ENCODE data around the gene MIPOL1. TPM values are rescaled to one million over a fixed set of nuclear protein-coding genes. Genes with fewer than 3 reads are reported as not detected.

Gene MIPOL1
- total and polyA plus RNA-seq, 2 donors (not counting 3 experiments of a cell fraction or from before 2014, with no cell fraction given), result 3.4 to 33.5 TPM

DNA sequence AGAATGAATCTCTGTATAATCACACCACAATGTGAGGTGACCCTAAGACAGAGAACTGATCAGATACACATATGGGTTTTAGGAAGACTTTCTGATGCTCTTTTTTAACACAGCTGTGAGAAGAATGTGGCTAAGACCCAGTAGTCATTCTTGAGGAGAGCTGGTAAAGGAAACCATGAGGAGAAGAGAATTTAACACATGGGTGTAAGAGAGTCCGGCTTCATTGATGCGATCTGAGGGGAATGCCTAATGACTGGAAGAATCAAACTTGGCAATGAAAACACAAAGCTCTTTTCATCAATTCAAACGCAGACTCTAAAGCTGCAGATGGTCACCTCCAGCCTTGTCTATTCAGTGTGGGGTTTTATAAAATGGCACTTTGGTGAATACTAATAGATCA is 318.0 kb downstream of the MIPOL1 start:
- Histone ChIP-seq H3K79me2 (ENCODE audit: control insufficient read depth, insufficient read depth, low read length) (no peaks in the 10 kb centered on the region), H2AFZ (ENCODE audit: low read depth, low read length) (no peak overlapping the region), H4K20me1 (replicated peaks; ENCODE audit: control insufficient read depth, extremely low read depth, insufficient read depth, low read length) (no peaks in the 10 kb centered on the region), H3K27me3 (ENCODE audit: control insufficient read depth in 2 of 2, insufficient read depth in 2 of 2, low read length in 2 of 2) (no peaks in the 10 kb centered on the region), H3K9ac (replicated peaks; ENCODE audit: extremely low read depth, insufficient read depth, low read length) (no peak overlapping the region), H3K4me1 (ENCODE audit: control insufficient read depth, extremely low read depth, insufficient read depth, low read length) (no peaks in the 10 kb centered on the region), H3K4me3 (replicated peaks in 1 of 3; ENCODE audit: insufficient read depth in 1 of 3, low read depth in 1 of 3, low read length in 3 of 3) (no peak overlapping the region), H3K27ac (ENCODE audit: insufficient read depth, low read depth, low read length) (no peak overlapping the region), H3K9me1 (replicated peaks; ENCODE audit: control insufficient read depth, extremely low read depth, insufficient read depth, low read length) (no peaks in the 10 kb centered on the region), H3K4me2 (ENCODE audit: insufficient read depth, low read length) (no peak overlapping the region), H3K36me3 (ENCODE audit: control insufficient read depth in 2 of 2, extremely low read depth in 1 of 2, insufficient read depth in 2 of 2, low read length in 2 of 2) (no peaks in the 10 kb centered on the region), H3K9me3 (replicated peaks; ENCODE audit: control insufficient read depth, insufficient read depth, low read length) (no peaks in the 10 kb centered on the region)
- no peak for FAIRE-seq
- ChIA-PET CTCF (interaction anchor here (1.4 kb wide), 1 partner anchor 286 kb away, joined by 4 read pairs; no protein-coding TSS in a partner anchor), POLR2A (no interaction called here)
- DNase-seq (ENCODE audit: low read depth, low spot score), result no peak
- BruUV-seq (replicated peaks), result no TSS peak
- no peak for TF ChIP-seq POLR2A (IDR thresholded peaks at IDR 0.05; ENCODE audit: low read depth, low read length)
- TF ChIP-seq MYC (IDR thresholded peaks at IDR 0.05; ENCODE audit: low read depth, low read length), result no peak
- no peak for TF ChIP-seq JUN (IDR thresholded peaks at IDR 0.05; ENCODE audit: borderline replicate concordance, insufficient read depth, insufficient read length, low read depth)
- TF ChIP-seq EZH2 (IDR thresholded peaks at IDR 0.05; ENCODE audit: borderline replicate concordance, low read depth, low read length, severe bottlenecking), result no peak
- TF ChIP-seq, protein P1, sequence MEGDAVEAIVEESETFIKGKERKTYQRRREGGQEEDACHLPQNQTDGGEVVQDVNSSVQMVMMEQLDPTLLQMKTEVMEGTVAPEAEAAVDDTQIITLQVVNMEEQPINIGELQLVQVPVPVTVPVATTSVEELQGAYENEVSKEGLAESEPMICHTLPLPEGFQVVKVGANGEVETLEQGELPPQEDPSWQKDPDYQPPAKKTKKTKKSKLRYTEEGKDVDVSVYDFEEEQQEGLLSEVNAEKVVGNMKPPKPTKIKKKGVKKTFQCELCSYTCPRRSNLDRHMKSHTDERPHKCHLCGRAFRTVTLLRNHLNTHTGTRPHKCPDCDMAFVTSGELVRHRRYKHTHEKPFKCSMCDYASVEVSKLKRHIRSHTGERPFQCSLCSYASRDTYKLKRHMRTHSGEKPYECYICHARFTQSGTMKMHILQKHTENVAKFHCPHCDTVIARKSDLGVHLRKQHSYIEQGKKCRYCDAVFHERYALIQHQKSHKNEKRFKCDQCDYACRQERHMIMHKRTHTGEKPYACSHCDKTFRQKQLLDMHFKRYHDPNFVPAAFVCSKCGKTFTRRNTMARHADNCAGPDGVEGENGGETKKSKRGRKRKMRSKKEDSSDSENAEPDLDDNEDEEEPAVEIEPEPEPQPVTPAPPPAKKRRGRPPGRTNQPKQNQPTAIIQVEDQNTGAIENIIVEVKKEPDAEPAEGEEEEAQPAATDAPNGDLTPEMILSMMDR (IDR thresholded peaks at IDR 0.05; ENCODE audit: extremely low read depth in 1 of 2, insufficient read depth in 1 of 2, low read depth in 1 of 2, low read length in 2 of 2), result no peak
- no peak for TF ChIP-seq POLR2AphosphoS5 (IDR thresholded peaks at IDR 0.05; ENCODE audit: insufficient read depth, low read depth, low read length)
- no peak for TF ChIP-seq FOS (IDR thresholded peaks at IDR 0.05; ENCODE audit: borderline replicate concordance, insufficient read depth, low read length)
- no peak for TF ChIP-seq GATA2 (IDR thresholded peaks at IDR 0.05; ENCODE audit: insufficient read depth, insufficient read length, low read depth, low read length)
- TF ChIP-seq, protein P2, sequence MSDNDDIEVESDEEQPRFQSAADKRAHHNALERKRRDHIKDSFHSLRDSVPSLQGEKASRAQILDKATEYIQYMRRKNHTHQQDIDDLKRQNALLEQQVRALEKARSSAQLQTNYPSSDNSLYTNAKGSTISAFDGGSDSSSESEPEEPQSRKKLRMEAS (IDR thresholded peaks at IDR 0.05; ENCODE audit: insufficient read depth, insufficient read length), result no peak
- intact Hi-C loops (cut with micrococcal nuclease), result no loop called here
- dilution Hi-C loops (cut with MboI; ENCODE audit: extremely low pct_ligation_motif_present, low sequenced_read_pairs), result no loop called here
